Right lung (tissue), 10 donors: Measurements from ENCODE around the gene SGIP1. TPM values are rescaled to one million over a fixed set of nuclear protein-coding genes. Genes with fewer than 3 reads are reported as not detected.

Source experiments
- DNase-seq, 2 donors: peaks; one replicate each; pipeline ENCODE4 v3.0.0-alpha.2; 2013
- long read RNA-seq, 8 donors: transcript quantifications; one replicate each; lab custom pipeline, GENCODE V29; 2026
- polyA plus RNA-seq, 5 donors: library from polyadenylated mRNA; unstranded; fragments of 120-200 nt; gene quantifications; one replicate each; pipeline versions ENCODE4 v1.2.1 to v1.2.3, GENCODE V29; 2013; ENCODE audit warnings: inconsistent platforms in 1 of 5, low replicate concordance in 1 of 5; ENCODE audit not compliant: insufficient read length in 5 of 5, insufficient read depth in 1 of 5

Gene SGIP1, protein sequence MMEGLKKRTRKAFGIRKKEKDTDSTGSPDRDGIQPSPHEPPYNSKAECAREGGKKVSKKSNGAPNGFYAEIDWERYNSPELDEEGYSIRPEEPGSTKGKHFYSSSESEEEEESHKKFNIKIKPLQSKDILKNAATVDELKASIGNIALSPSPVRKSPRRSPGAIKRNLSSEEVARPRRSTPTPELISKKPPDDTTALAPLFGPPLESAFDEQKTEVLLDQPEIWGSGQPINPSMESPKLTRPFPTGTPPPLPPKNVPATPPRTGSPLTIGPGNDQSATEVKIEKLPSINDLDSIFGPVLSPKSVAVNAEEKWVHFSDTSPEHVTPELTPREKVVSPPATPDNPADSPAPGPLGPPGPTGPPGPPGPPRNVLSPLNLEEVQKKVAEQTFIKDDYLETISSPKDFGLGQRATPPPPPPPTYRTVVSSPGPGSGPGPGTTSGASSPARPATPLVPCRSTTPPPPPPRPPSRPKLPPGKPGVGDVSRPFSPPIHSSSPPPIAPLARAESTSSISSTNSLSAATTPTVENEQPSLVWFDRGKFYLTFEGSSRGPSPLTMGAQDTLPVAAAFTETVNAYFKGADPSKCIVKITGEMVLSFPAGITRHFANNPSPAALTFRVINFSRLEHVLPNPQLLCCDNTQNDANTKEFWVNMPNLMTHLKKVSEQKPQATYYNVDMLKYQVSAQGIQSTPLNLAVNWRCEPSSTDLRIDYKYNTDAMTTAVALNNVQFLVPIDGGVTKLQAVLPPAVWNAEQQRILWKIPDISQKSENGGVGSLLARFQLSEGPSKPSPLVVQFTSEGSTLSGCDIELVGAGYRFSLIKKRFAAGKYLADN
- polyA plus RNA-seq: 10 to 100 TPM in 3 of 5 donors, 1 to 10 TPM in 2; 8.2 to 16.0 (median 10.5) TPM
- long read RNA-seq, donor 1, partial matches to known transcripts: 0 of 3 reads
- long read RNA-seq, donor 1, other reads (novel, unspliced or antisense): 0 of 3 reads
- long read RNA-seq, donor 2, partial matches to known transcripts: 0 of 2 reads
- long read RNA-seq, donor 2, other reads (novel, unspliced or antisense): 0 of 2 reads
- long read RNA-seq, donor 3: 0 reads
- long read RNA-seq, donor 4: 0 reads
- long read RNA-seq, donor 5, partial matches to known transcripts: 0 of 2 reads
- long read RNA-seq, donor 5, other reads (novel, unspliced or antisense): 0 of 2 reads
- long read RNA-seq, donor 6: 0 reads
- long read RNA-seq, donor 7: 0 reads
- long read RNA-seq, donor 8: 0 reads

DNA sequence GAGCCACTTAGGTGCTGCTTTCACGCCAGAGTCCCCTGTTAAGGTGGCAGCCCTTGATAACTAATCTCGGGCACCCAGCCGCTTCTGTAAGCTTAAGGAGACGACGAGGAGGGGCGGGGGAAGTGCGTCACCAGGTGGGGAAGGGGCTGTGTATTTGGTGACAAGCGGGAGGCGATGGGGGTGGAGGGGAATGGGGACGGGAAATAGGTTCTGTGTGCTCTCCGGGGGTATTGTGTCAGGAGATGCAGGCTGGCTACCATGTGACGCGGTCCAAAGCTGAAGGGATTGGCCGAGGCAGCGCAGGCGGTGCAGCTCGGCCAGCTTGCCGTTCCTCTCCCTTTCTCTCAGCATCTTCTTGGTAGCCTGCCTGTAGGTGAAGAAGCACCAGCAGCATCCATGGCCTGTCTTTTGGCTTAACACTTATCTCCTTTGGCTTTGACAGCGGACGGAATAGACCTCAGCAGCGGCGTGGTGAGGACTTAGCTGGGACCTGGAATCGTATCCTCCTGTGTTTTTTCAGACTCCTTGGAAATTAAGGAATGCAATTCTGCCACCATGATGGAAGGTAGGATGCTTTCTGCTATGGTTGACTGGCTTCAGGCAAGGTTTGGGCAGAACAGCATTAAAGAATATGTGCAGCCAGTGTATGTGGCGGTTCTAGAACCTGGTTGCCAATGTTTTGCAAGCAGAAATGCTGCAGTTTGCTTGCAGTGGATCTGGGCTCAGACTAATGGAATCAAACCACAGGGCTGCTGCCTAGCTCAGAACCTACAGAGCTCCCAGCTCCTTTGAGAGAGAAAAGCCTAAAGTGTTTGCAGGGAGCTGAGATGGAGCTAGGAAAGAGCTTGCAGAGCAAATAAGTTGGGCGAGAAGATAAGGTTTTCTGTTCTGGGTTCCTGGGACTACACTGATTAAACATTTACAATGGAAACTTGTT lies at the start of gene SGIP1:
Gene SGIP1, plus strand, starts transcription at position 350 of the 937 bp plus-strand sequence. Its CDS starts 206 bp downstream, at position 556.
- peak; percentile 66 to 67 for DNase-seq

DNA sequence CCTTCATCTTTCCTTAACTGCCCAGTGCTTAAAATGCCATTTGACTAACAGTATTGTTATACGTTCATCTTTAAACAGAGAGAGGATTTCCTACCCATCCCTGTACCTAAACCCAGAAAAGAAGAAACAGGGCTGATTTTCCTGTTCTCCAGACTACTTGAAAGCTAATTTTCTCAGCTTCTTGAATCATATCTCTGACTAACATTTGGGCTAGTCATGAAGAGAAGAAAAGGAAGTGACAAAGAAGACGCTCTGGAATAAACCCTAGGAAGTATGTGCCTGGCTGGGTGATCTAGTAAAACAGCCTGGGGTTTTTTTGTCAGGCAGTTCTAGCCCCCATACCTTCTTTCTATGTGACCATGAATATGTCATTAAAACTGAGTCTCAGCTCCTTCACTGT lies 44.8 kb upstream of the SGIP1 start:
- no peak for DNase-seq

DNA sequence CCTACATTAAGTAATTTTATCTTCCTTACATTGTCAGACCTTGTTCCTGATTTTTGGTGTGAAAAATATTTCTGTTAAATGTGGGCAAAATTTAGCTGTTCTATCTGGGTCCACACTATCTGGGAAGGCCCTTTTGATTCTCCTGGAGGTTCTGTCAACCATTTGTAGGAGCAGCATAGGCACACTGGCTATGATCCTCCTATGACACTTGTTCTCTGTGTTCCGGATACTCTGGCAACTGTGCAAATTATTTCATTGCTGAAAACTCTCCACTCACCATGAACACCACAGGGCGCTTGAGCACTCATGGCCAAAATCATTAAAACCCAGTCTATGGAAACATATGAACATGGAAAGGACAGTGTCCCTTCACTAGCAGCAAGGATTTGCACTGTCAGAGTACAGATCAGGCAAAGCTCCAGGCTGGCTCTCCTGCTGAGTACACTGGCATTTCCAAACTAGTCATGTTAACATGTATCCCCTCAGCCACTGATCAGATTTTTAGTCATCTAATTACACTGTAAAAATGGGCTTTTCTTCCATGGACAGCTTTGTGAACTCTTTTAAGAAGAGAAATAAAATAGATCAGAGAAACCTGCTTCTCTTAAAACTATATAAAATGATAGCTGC lies 43.9 kb upstream of the SGIP1 start:
- DNase-seq: no peak

DNA sequence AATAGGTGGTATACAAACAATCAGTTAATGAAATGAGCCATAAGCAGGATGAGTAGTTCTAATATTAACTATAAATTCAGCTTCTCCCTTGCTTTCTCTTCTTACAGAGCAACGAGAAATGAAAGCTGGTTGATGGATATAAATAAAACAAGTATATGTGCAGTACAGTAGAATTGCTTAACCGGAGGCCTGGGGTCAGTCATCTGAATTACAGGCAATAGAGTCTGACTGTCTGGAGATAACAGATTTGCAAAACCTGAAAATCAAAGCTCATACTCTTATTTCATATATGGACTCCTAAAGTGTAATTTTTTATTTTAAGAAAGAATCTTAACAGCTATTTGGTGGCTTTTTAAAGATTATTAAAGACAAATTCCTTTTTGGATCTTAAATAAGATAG lies 43.1 kb upstream of the SGIP1 start:
- no peak for DNase-seq

DNA sequence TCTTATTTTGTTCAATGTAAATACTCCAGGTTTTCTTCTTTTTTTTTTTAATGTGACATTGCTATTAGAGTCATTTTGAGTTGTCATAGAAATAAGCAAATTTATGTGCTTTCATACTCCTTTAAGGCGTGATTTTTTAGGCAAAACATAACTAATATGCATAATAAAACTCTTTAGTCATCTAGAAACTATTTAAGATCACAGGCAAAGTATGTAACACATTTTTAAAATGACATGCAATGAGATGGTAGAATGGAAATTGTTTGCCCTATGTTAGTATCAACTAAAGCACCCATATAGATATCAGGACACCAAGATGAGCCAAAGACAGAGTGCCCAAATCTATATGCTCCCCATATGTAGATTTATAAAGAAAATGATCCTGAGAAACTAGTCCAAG lies 41.5 kb upstream of the SGIP1 start:
- DNase-seq: no peak

DNA sequence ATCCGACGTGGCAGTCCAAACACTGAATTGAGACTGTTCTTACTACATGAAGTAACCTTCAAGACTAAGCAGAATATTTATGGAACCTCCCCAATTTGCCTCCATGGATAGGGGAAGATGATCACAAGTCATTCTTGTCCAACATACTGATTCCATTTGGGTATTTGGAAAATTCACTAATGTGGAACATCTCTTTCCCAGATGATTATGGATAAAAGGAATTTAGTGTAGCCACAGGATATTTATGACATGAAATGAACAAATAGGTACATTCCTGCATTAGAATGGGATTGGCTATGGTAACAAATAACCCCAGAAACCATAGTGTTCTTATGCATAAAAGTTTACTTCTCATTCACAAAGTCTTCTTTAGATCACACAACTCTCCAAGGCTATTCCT lies 40.2 kb upstream of the SGIP1 start:
- DNase-seq: no peak

DNA sequence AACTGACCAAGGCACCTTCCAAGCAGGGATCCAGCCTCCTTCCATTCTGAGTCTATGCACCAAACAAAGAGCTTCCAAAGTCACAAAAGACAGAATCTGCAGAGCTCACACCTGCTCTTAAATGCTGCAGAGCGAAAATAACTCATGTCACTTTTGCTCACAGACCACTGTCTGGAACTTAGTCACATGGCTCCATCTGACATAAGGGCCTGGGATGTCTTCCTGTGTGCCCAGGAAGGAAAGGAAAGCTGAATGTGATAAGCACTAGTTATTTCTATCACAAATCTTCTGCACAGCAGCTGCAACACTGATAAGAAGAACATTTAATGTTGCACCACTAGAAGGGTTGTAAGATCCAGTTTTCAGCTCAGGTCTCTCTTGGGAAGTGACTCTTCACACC lies 39.5 kb upstream of the SGIP1 start:
- DNase-seq: no peak

DNA sequence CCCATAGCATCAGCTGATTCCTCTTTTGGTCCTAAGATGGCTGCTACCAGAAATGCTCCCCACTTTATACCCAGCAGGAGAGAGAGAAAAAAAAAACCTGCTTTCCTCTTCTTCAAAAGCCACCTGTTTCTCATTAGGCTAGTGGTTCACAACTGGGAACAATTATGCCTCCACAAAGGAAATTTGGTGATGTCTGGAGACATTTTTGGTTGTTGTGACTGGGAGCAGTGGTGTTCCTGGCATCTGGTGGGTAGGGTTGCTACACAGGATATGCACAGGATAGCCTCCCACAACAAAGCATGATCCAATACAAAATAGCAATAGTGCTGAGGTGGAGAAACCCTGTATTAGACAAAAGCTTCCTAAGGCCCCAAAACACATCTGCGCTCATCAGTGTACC lies 38.5 kb upstream of the SGIP1 start:
- DNase-seq: no peak

DNA sequence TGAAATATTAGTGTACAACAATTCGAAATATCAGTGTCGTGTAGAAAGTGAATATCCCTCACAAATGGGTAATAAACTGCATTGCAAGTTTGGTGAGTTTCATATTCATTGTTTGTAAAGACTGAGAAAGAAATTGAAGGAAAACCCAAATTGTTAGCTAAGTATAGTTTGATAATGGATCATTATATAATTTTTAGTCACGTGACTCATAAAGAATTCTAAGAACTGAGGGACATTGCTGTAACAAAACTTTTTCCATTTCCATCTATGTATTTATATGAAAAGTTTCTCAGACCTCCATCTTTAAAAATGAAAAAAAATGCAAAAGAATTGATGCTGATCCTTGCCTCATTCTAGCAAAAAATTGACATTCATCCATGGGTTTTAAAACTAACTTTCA lies 36.0 kb upstream of the SGIP1 start:
- DNase-seq: no peak

DNA sequence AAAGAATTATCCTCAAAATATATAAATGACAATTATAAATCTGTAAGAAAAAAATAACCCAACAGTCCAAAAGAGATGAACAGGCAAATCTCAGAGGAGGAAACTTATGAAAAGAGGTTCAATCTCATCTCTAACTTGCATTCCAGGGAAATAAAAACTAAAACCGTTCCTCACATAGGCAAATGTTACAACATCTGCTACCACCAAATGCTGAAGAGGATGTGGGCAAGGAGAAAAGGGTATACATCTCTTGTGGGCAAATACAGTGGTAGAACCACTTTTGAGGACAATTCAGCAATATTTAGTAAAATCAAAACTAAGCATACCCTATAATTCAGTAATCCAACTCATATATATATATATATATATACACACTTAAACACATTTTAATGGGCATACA lies 33.7 kb upstream of the SGIP1 start:
- no peak for DNase-seq

DNA sequence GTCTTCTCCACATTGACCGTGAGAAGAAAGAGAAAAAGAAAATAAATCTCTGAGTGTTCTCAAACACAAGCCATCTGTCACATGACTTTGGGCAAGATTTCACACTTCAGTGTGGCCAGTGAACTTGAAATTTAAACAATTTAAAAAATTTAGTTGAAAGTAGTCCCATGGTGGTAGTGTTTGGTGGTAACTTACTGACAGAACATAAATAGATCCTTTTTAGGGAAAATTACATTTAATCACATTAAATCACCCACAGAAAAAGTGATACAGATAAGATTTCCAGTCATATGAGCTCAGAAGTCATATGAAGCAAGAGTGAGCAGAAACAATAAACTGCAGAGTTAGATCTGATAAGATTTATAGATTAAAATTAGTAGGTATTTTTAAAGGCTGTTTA lies 31.9 kb upstream of the SGIP1 start:
- no peak for DNase-seq

DNA sequence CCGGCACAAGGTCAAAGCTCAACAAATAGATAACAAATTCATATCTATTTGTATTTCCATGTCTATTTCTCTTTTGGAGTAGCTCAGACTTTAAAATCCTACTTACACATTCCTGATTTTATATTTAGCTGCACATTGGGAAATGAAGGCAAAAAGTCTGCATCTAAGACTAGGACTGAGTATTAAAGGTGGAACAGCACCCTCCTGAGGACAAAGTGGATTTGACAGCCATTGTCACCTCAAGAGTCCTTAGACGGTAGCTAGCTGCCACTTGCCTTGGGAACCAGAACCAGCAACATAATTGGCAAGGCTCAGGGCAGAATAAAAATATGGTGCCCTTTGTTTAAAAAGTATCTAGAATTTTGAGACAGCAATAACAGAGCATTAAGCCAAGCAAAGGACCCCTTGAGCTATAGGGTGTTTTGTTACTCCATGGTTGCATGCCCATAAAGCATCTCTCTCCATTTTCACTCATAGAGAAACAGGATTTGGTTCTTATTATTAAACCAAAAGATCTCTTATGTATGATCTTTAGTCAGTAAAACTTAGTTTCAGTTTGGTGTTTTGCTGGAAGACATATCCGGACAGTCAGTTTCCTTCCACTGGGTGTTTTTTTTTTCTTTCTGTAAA lies 30.0 kb upstream of the SGIP1 start:
- DNase-seq: peak in 1 of 2 donors; percentile 12

DNA sequence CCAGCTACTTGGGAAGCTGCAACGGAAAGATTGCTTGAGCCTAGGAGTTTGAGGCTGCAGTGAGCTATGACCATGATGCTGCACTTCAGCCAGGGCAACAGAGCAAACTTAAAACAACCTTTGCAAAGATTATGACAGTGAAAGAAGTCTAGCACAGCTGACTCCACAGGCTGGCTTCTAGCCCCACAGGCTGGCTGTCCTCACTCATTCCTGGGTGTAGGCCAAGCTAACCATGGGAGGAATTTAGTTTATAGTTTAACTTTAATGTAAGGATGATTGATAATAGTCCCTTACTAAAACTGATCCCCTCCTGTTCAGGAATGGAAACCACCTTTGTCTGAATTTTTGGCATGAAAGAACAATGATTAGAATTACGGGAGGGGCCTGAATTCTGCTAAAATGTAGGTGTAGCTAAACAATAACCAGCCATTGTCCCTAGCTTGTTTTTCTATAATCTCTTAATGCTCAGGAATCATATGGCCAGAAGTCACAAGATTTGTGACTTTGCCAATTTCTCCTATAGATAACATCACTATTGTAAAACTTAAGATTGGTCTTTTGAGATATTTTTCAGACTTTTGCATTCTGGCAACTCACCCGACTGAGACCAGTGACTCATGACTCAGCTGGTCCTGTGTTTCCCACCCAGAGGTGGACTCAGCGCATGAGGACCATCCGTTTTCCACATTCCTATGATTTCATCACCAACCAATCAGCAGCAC lies 28.1 kb upstream of the SGIP1 start:
- no peak for DNase-seq

DNA sequence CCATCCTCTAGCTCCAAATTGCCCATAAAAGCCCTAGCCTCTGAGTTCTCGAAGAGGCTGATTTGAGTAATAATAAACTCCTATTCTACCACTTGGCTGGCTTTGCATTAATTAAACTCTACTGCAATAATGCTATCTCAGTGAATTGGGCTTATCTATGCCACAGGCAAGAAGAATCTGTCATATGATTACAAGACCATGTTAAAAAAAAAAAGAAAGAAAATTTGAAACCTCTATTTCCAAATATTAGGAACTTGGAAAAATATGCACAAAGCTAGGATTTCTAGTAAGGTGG lies 27.6 kb upstream of the SGIP1 start:
- DNase-seq: no peak

DNA sequence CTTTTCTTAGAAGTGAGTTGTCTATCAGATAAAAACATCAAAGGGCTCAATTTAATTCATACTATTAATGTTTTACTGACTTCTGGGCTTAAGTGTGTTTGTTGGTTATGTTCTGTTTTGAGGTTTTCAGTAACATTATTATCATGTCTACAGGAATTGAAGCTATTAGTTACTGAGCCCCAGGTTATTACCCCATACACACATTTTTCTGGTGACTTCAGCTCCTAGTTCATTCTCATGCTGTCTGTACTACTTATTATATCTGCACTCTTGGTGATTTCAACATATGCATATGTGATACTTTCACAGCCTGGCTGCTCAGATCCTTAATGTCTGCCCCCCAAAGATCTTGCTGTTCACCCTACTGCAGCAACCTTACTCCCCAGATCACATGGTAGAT lies 27.0 kb upstream of the SGIP1 start:
- DNase-seq: no peak

DNA sequence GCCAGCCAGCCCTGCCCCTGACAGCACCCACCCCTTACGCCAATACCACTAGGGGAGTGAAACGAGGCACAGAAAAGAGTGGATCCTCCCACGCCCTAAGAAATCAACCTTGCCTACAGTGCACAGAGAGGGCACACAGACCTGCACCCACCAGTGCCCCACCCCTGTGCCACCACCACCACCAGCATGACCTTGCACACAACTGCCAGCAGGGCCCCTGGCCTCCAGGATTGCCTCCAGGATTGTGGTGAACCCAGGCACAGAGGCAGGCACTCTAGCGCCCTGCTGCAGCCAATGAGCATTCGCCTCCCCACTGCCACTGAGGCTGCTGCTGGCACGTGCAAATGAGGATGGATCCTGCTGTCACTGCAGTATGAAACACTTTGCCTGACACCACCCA lies 23.5 kb upstream of the SGIP1 start:
- no peak for DNase-seq

DNA sequence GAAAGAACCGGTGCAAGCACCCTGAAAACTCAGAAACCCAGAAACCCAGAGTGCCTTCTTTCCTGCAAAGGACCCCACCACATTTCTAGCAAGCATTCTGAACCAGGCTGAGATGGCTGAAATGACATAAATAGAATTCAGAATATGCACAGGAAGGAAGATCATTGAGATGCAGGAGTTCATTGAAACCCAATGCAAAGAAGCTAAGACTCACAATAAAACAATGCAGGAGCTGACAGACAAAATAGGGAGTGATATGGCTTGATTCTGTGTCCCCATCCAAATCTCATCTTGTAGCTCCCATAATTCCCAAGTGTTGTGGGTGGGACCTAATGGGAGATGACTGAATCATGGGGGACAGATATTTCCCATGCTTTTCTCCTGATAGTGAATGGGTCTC lies 22.8 kb upstream of the SGIP1 start:
- no peak for DNase-seq

DNA sequence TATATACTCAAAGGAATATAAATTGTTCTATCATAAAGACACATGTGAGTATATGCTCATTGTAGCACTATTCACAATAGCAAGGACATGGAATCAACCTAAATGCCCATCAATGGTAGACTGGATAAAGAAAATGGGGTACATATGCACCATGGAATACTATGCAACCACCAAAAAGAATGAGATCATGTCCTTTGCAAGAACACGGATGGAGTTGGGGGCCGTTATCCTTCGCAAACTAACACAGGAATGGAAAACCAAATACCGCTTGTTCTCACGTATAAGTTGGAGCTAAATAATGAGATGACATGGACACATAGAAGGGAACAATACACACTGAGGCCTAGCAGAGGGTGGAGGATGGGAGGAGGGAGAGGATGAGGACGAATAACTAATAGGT lies 16.0 kb upstream of the SGIP1 start:
- no peak for DNase-seq

DNA sequence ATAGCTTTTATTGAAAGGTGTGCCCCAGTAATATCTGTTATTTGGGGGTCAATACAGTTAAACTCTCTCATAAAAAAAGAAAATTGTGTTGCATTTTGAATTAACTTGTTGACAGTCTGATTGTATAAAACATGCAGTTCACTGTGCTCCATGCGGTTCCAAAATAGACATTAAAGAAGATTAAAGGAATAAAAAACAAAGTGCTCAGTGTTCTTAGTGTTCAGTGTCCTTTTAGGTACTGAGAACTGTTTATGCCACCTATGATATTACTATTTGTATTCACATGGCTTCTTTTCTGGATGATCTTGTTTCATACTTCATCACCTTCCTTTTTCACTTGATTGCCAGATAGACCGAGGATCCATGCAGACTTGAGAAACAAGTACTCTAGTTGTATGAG lies 15.3 kb upstream of the SGIP1 start:
- no peak for DNase-seq

DNA sequence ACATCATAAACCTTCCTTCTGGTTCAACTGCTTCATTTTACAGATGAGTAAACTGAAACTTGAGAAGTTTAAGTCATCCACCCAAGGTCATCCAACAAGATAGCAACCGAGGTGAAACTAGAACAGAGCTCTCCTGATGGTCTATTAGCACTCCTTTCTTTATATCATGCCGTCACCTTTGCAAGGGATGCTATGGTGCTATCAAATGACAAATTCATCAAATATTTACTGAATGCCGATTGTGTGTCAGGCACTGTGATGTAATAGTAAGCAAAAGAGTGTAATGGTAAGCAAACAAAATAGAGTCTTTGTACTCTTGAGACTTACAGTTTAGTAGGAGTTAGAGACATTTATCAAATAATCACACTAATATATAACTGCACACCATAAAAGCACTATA lies 14.0 kb upstream of the SGIP1 start:
- DNase-seq: no peak
